Mesenchymal stem cell (in vitro differentiated cells and primary cell): ENCODE measurements around the gene MEGF9.

ENCODE experiments used
- DNase-seq: peaks from one replicate; pipeline ENCODE4 v3.0.0-alpha.2; 2013
- H2AFZ ChIP-seq: one replicate; pipeline ENCODE4 v1.6.1; 2013; ENCODE audit warnings: low read depth, mild to moderate bottlenecking, control low read depth, inconsistent platforms, low read length, moderate library complexity
- H2AK5ac ChIP-seq: 2 replicates; pipeline ENCODE4 v1.6.1; 2013; ENCODE audit warnings: low read length, moderate library complexity, mild to moderate bottlenecking, inconsistent platforms; ENCODE audit not compliant: severe bottlenecking
- H2BK120ac ChIP-seq: one replicate; pipeline ENCODE4 v1.6.1; 2013; ENCODE audit warnings: low read depth, mild to moderate bottlenecking, inconsistent platforms, low read length, moderate library complexity
- H2BK12ac ChIP-seq, 2 experiments: one replicate each; pipeline ENCODE4 v1.6.1; 2013; ENCODE audit warnings: inconsistent platforms in 2 of 2, low read length in 2 of 2, mild to moderate bottlenecking in 2 of 2, moderate library complexity in 2 of 2, control low read depth in 1 of 2
- H2BK15ac ChIP-seq: one replicate; pipeline ENCODE4 v1.6.1; 2013; ENCODE audit warnings: mild to moderate bottlenecking, low read depth, inconsistent platforms; ENCODE audit not compliant: poor library complexity, severe bottlenecking
- H2BK5ac ChIP-seq: 2 replicates; pipeline ENCODE4 v1.6.1; 2013; ENCODE audit warnings: low read depth, mild to moderate bottlenecking, low read length, control low read depth, inconsistent platforms; ENCODE audit not compliant: poor library complexity, severe bottlenecking
- H3K14ac ChIP-seq, 2 experiments: one replicate each; pipeline ENCODE4 v1.6.1; 2013; ENCODE audit warnings: inconsistent platforms in 2 of 2, low read length in 2 of 2, control low read depth in 1 of 2, mild to moderate bottlenecking in 1 of 2, moderate library complexity in 1 of 2
- H3K18ac ChIP-seq, 2 experiments: one replicate each; pipeline ENCODE4 v1.6.1; 2013; ENCODE audit warnings: inconsistent platforms in 2 of 2, low read length in 2 of 2, control low read depth in 1 of 2, low read depth in 1 of 2, mild to moderate bottlenecking in 1 of 2
- H3K23ac ChIP-seq, 2 experiments: one replicate each; pipeline ENCODE4 v1.6.1; 2013; ENCODE audit warnings: inconsistent platforms in 2 of 2, low read length in 2 of 2, mild to moderate bottlenecking in 2 of 2, moderate library complexity in 2 of 2, control low read depth in 1 of 2
- H3K27ac ChIP-seq: 2 replicates; pipeline ENCODE4 v1.5.1; 2013; ENCODE audit warnings: mild to moderate bottlenecking, moderate library complexity, low read length, control low read depth, inconsistent platforms; ENCODE audit not compliant: poor library complexity, severe bottlenecking
- H3K27me3 ChIP-seq, 2 experiments: 2 replicates each; pipeline versions ENCODE4 v1.6.1 to v1.7.0; 2013; ENCODE audit warnings: low read length in 2 of 2, mild to moderate bottlenecking in 2 of 2, moderate library complexity in 2 of 2, control low read depth in 1 of 2, inconsistent platforms in 1 of 2; ENCODE audit not compliant: control insufficient read depth in 1 of 2, insufficient read depth in 1 of 2
- H3K36me3 ChIP-seq, 2 experiments: 2 replicates each; pipeline versions ENCODE4 v1.6.1 to v1.7.0; 2013; ENCODE audit warnings: low read length in 2 of 2, control low read depth in 1 of 2, inconsistent platforms in 1 of 2, low read depth in 1 of 2, mild to moderate bottlenecking in 1 of 2; ENCODE audit not compliant: insufficient read depth in 2 of 2, control insufficient read depth in 1 of 2
- H3K4ac ChIP-seq, 2 experiments: one replicate each; pipeline ENCODE4 v1.6.1; 2013; ENCODE audit warnings: inconsistent platforms in 2 of 2, low read length in 2 of 2, mild to moderate bottlenecking in 2 of 2, moderate library complexity in 2 of 2, control low read depth in 1 of 2, low read depth in 1 of 2
- H3K4me1 ChIP-seq: 2 replicates; pipeline ENCODE4 v1.6.1; 2013; ENCODE audit warnings: low read depth, low read length, control low read depth; ENCODE audit not compliant: control insufficient read depth, insufficient read depth
- H3K4me2 ChIP-seq: 2 replicates; pipeline ENCODE4 v1.6.1; 2013; ENCODE audit warnings: low read length, mild to moderate bottlenecking, inconsistent platforms; ENCODE audit not compliant: poor library complexity, severe bottlenecking
- H3K4me3 ChIP-seq, 2 experiments: 2 replicates each; pipeline versions ENCODE4 v1.5.1 to v1.7.0; 2013; ENCODE audit warnings: low read length in 2 of 2, mild to moderate bottlenecking in 2 of 2, control low read depth in 1 of 2, low read depth in 1 of 2; ENCODE audit not compliant: insufficient read depth in 1 of 2
- H3K79me1 ChIP-seq: replicated peaks from 2 replicates; pipeline ENCODE4 v1.6.1; 2013; ENCODE audit warnings: mild to moderate bottlenecking, control low read depth, low read length, inconsistent platforms; ENCODE audit not compliant: poor library complexity, severe bottlenecking
- H3K9ac ChIP-seq: 2 replicates; pipeline ENCODE4 v1.7.0; 2013; ENCODE audit warnings: mild to moderate bottlenecking, low read length, moderate library complexity
- H3K9me3 ChIP-seq: 2 replicates; pipeline ENCODE4 v1.7.0; 2013; ENCODE audit warnings: mild to moderate bottlenecking, low read length; ENCODE audit not compliant: control insufficient read depth
- H4K8ac ChIP-seq: one replicate; pipeline ENCODE4 v1.6.1; 2013; ENCODE audit warnings: inconsistent platforms, mild to moderate bottlenecking, low read length, moderate library complexity
- H4K91ac ChIP-seq: one replicate; pipeline ENCODE4 v1.6.1; 2013; ENCODE audit warnings: mild to moderate bottlenecking, low read length, inconsistent platforms
- WGBS: methylation state at CpG from one replicate; pipeline ENCODE4 v1.1.7; 2013; ENCODE audit warnings: mixed read lengths; 5-methylcytosine and 5-hydroxymethylcytosine counted together

Gene MEGF9

DNA sequence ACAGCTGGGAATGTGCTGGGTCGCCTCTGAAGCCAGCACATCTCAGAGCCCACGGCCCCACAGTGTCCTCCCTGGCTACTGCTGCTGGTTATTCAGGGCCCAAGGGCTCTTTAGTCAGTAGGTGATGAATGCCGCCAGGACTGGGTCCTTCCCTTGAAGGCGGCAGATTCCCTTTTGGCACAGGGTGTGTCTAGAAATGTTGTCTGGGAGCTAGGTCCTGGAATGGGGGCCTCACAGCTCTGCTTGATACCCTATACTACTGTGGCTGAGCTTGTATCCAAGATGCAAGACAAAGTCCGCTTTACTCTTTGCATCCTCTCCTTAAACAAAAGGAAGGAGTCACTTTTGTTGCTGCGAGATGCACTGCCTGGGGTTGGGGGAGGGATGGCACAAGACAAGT lies 33.1 kb downstream of the MEGF9 start:
- Histone ChIP-seq H2BK120ac (no peak overlapping the region), H2BK12ac (no peak overlapping the region), H3K14ac (no peak overlapping the region), H4K8ac (no peak overlapping the region), H2BK15ac (no peak overlapping the region), H2BK5ac (no peak overlapping the region), H2AFZ (no peak overlapping the region), H3K4me3 (no peak overlapping the region), H3K4me1 (peaks cover 4% of the 10 kb centered on the region), H3K4me2 (no peak overlapping the region), H3K4ac (no peak overlapping the region), H3K27me3 (no peaks in the 10 kb centered on the region), H3K36me3 (peaks cover 0 to 12% of the 10 kb centered on the region in 2 experiments), H3K27ac (no peak overlapping the region), H3K9ac (no peak overlapping the region), H3K9me3 (no peaks in the 10 kb centered on the region), H2AK5ac (no peak overlapping the region), H3K18ac (no peak overlapping the region), H3K79me1 (peaks cover 2% of the 10 kb centered on the region), H3K23ac (no peak overlapping the region), H4K91ac (no peak overlapping the region)
- 89% methylated on average over 5 of the region's 6 CpGs for WGBS
- no peak for DNase-seq

- Histone ChIP-seq H2BK120ac (no peak overlapping the region), H3K4me1 (peaks cover 4% of the 10 kb centered on the region), H2BK15ac (no peak overlapping the region), H2AK5ac (no peak overlapping the region), H3K14ac (no peak overlapping the region), H3K4ac (no peak overlapping the region), H3K9ac (no peak overlapping the region), H3K4me3 (no peak overlapping the region), H3K9me3 (no peaks in the 10 kb centered on the region), H3K23ac (no peak overlapping the region), H2BK12ac (no peak overlapping the region), H3K4me2 (no peak overlapping the region), H4K8ac (no peak overlapping the region), H3K27me3 (no peaks in the 10 kb centered on the region), H3K79me1 (peaks cover 2% of the 10 kb centered on the region), H2AFZ (no peak overlapping the region), H3K36me3 (peaks cover 0 to 12% of the 10 kb centered on the region in 2 experiments), H2BK5ac (no peak overlapping the region), H3K27ac (no peak overlapping the region), H4K91ac (no peak overlapping the region), H3K18ac (no peak overlapping the region)
- WGBS, result 98% methylated on average over 3 of the region's 4 CpGs
- no peak for DNase-seq
These were observed 33.7 kb downstream of the MEGF9 start for GRCh38 chr9:120680579-120680978.

- H3K18ac ChIP-seq, result no peak overlapping the region
- H3K14ac ChIP-seq, result no peak overlapping the region
- no peak for DNase-seq
- no peak overlapping the region for H3K9ac ChIP-seq
- H2BK12ac ChIP-seq, result no peak overlapping the region
- no peak overlapping the region for H3K4me2 ChIP-seq
- H3K4ac ChIP-seq, result no peak overlapping the region
- no peak overlapping the region for H2AK5ac ChIP-seq
- no peak overlapping the region for H4K91ac ChIP-seq
- no peaks in the 10 kb centered on the region for H3K9me3 ChIP-seq
- no peak overlapping the region for H2AFZ ChIP-seq
- no peak overlapping the region for H4K8ac ChIP-seq
- H3K23ac ChIP-seq, result no peak overlapping the region
- H3K27me3 ChIP-seq, result no peaks in the 10 kb centered on the region
- no peak overlapping the region for H2BK15ac ChIP-seq
- WGBS, result 95% methylated on average over 4 of the region's 4 CpGs
- H3K4me3 ChIP-seq, result no peak overlapping the region
- H2BK5ac ChIP-seq, result no peak overlapping the region
- H2BK120ac ChIP-seq, result no peak overlapping the region
- H3K79me1 ChIP-seq, result peaks cover 2% of the 10 kb centered on the region
- H3K4me1 ChIP-seq, result peaks cover 4% of the 10 kb centered on the region
- peaks cover 0 to 12% of the 10 kb centered on the region in 2 experiments for H3K36me3 ChIP-seq
- H3K27ac ChIP-seq, result no peak overlapping the region
These were observed 34.1 kb downstream of the MEGF9 start for GRCh38 chr9:120680161-120680560.

DNA sequence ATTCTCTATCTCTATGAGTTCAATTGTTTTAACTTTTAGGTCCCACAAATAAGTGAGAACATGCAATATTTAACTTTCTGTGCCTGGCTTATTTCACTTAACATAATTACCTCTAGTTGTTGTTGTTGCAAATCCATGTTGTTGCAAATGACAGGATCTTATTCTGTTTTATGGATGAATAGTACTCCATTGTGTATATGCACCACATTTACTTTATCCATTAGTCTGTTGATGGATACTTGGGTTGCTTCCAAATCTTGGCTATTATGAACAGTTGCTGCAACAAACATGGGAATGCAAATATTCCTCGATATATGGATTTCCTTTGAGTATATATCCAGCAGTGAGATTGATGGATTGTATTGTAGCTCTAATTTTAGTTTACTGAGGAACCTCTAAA lies 36.3 kb downstream of the MEGF9 start:
- Histone ChIP-seq H2BK5ac (no peak overlapping the region), H3K79me1 (peaks cover 3% of the 10 kb centered on the region), H3K36me3 (peaks cover 0 to 12% of the 10 kb centered on the region in 2 experiments), H3K18ac (no peak overlapping the region), H3K27me3 (no peaks in the 10 kb centered on the region), H3K4me2 (no peak overlapping the region), H2BK12ac (no peak overlapping the region), H3K9me3 (no peaks in the 10 kb centered on the region), H2BK15ac (no peak overlapping the region), H3K23ac (no peak overlapping the region), H2AFZ (no peak overlapping the region), H3K4me3 (no peak overlapping the region), H4K8ac (no peak overlapping the region), H3K14ac (no peak overlapping the region), H3K9ac (no peak overlapping the region), H3K4ac (no peak overlapping the region), H4K91ac (no peak overlapping the region), H3K27ac (no peak overlapping the region), H2BK120ac (no peak overlapping the region), H2AK5ac (no peak overlapping the region), H3K4me1 (peaks cover 4% of the 10 kb centered on the region)
- DNase-seq, result no peak
- no CpG with 5 or more reads among the region's 1 CpG for WGBS
